GM12872 (cell line): ENCODE data around the gene STK11.
A peak's percentile ranks its signal among the peaks of the same experiment; 100 is the strongest.

Source experiments
- CTCF ChIP-seq: IDR thresholded peaks from 3 replicates; pipeline ENCODE4 v1.5.1; 2011; ENCODE audit warnings: low read depth, mild to moderate bottlenecking, low read length, moderate library complexity; ENCODE audit not compliant: insufficient read depth

STK11 gene

GRCh38 chr19:1249298-1249989 lies 43.9 kb downstream of the STK11 start:
- no peak for TF ChIP-seq CTCF

- TF ChIP-seq CTCF, result no peak
Observed at GRCh38 chr19:1249990-1250436, 44.4 kb downstream of the STK11 start.

- TF ChIP-seq CTCF, result 0 out of 3 replicates have a peak, but pooled peaks have one; percentile 3
Observed at GRCh38 chr19:1250437-1251260, 45.1 kb downstream of the STK11 start.

GRCh38 chr19:1251330-1252220 lies 46.0 kb downstream of the STK11 start:
- TF ChIP-seq CTCF, result no peak

- no peak for TF ChIP-seq CTCF
Observed at GRCh38 chr19:1252221-1252820, 46.7 kb downstream of the STK11 start.

GRCh38 chr19:1252821-1253513 lies 47.4 kb downstream of the STK11 start:
- 0 out of 3 replicates have a peak, but pooled peaks have one; percentile 17 for TF ChIP-seq CTCF
